DOHH2 (cell line): Measurements from ENCODE around the gene PDE6C.

ENCODE experiments used
- H3F3A ChIP-seq: fragments of 200-600 bp; sonication (generic), shearing (Covaris generic); 2 replicates; pipeline ENCODE4 v1.6.0; 2016; ENCODE audit warnings: antibody characterized with exemption, mild to moderate bottlenecking; ENCODE audit not compliant: control insufficient read depth, insufficient read depth
- H3K27ac ChIP-seq: fragments of 200-600 bp; sonication (generic); 2 replicates; pipeline ENCODE4 v1.5.1; 2014; ENCODE audit warnings: low read depth, mild to moderate bottlenecking, low read length, moderate library complexity
- H3K27me3 ChIP-seq: fragments of 200-600 bp; sonication (generic); 2 replicates; pipeline ENCODE4 v1.6.1; 2014; ENCODE audit warnings: mild to moderate bottlenecking, low read length, mixed read lengths; ENCODE audit not compliant: control insufficient read depth
- H3K36me3 ChIP-seq: fragments of 200-600 bp; sonication (generic); 2 replicates; pipeline ENCODE4 v1.6.1; 2014; ENCODE audit warnings: mild to moderate bottlenecking, low read length, moderate library complexity, mixed read lengths; ENCODE audit not compliant: control insufficient read depth
- H3K4me1 ChIP-seq: fragments of 200-600 bp; sonication (generic); 2 replicates; pipeline ENCODE4 v1.6.1; 2014; ENCODE audit warnings: mild to moderate bottlenecking, low read length, mixed read lengths; ENCODE audit not compliant: control insufficient read depth
- H3K4me2 ChIP-seq: fragments of 200-600 bp; sonication (generic); 2 replicates; pipeline ENCODE4 v1.6.0; 2014; ENCODE audit warnings: mild to moderate bottlenecking, low read length, moderate library complexity
- H3K4me3 ChIP-seq: fragments of 200-600 bp; sonication (generic); 2 replicates; pipeline ENCODE4 v1.5.1; 2014; ENCODE audit warnings: mild to moderate bottlenecking, low read length, mixed read lengths
- H3K79me2 ChIP-seq: fragments of 200-600 bp; sonication (generic); 2 replicates; pipeline ENCODE4 v1.6.1; 2014; ENCODE audit warnings: mild to moderate bottlenecking, low read length, mixed read lengths; ENCODE audit not compliant: control insufficient read depth
- H3K9me2 ChIP-seq: fragments of 200-600 bp; sonication (generic); replicated peaks from 2 replicates; pipeline ENCODE4 v1.6.1; 2014; ENCODE audit warnings: mild to moderate bottlenecking, low read length, mixed read lengths; ENCODE audit not compliant: control insufficient read depth
- H3K9me3 ChIP-seq: fragments of 200-600 bp; sonication (generic); 2 replicates; pipeline ENCODE4 v1.6.1; 2014; ENCODE audit warnings: antibody characterized with exemption, low read length, mixed read lengths; ENCODE audit not compliant: control insufficient read depth, insufficient read depth
- H4K20me1 ChIP-seq: fragments of 200-600 bp; sonication (generic); 2 replicates; pipeline ENCODE4 v1.6.0; 2014; ENCODE audit warnings: low read depth, mild to moderate bottlenecking, antibody characterized with exemption, low read length, moderate library complexity; ENCODE audit not compliant: control insufficient read depth, insufficient read depth
- EZH2phosphoT487 ChIP-seq: fragments of 200-600 bp; sonication (generic); IDR thresholded peaks from 2 replicates; pipeline ENCODE4 v1.6.1; 2017; ENCODE audit warnings: borderline replicate concordance, mild to moderate bottlenecking, antibody characterized with exemption, low read length, moderate library complexity, mixed read lengths
- TF ChIP-seq, protein P1 (sequence below): fragments of 200-600 bp; sonication (generic); IDR thresholded peaks from one replicate; pipeline ENCODE4 v1.5.1; 2014; ENCODE audit warnings: antibody characterized with exemption, mild to moderate bottlenecking, low read depth, low read length; ENCODE audit not compliant: poor library complexity, severe bottlenecking

The PDE6C gene

GRCh38 chr10:93603023-93603422, 9.3 kb upstream of the PDE6C start:
- Histone ChIP-seq H3K9me3 (no peaks in the 10 kb centered on the region), H3F3A (no peaks in the 10 kb centered on the region), H3K36me3 (no peaks in the 10 kb centered on the region), H3K9me2 (no peaks in the 10 kb centered on the region), H3K27ac (no peak overlapping the region), H3K4me3 (no peak overlapping the region), H3K27me3 (no peaks in the 10 kb centered on the region), H3K4me2 (no peak overlapping the region), H3K4me1 (no peaks in the 10 kb centered on the region), H4K20me1 (no peaks in the 10 kb centered on the region), H3K79me2 (no peaks in the 10 kb centered on the region)
- TF ChIP-seq, protein P1, sequence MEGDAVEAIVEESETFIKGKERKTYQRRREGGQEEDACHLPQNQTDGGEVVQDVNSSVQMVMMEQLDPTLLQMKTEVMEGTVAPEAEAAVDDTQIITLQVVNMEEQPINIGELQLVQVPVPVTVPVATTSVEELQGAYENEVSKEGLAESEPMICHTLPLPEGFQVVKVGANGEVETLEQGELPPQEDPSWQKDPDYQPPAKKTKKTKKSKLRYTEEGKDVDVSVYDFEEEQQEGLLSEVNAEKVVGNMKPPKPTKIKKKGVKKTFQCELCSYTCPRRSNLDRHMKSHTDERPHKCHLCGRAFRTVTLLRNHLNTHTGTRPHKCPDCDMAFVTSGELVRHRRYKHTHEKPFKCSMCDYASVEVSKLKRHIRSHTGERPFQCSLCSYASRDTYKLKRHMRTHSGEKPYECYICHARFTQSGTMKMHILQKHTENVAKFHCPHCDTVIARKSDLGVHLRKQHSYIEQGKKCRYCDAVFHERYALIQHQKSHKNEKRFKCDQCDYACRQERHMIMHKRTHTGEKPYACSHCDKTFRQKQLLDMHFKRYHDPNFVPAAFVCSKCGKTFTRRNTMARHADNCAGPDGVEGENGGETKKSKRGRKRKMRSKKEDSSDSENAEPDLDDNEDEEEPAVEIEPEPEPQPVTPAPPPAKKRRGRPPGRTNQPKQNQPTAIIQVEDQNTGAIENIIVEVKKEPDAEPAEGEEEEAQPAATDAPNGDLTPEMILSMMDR: no peak
- no peak for TF ChIP-seq EZH2phosphoT487

DNA sequence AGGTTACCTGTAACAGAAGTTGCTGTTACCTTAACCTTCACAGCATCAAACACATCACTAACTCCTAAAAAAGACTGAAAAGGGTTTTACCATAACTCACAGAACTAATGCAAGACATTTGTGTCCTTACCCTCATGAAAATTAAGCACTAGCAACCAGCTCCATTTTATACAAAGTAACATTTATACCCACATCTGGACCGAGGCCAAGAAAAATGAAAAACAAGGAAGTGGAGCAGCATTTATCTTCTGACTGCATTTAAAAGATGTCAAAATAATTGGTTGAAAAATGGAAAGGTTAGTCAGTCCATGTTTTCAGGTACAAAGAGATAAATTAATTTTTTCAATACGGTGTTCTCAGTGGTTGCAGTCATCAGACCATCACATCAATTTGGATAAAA, 8.2 kb upstream of the PDE6C start:
- Histone ChIP-seq H3K27me3 (no peaks in the 10 kb centered on the region), H4K20me1 (no peaks in the 10 kb centered on the region), H3K4me1 (no peaks in the 10 kb centered on the region), H3K36me3 (no peaks in the 10 kb centered on the region), H3K27ac (no peak overlapping the region), H3K4me2 (no peak overlapping the region), H3K9me2 (no peaks in the 10 kb centered on the region), H3K4me3 (no peak overlapping the region), H3K9me3 (no peaks in the 10 kb centered on the region), H3F3A (no peaks in the 10 kb centered on the region), H3K79me2 (no peaks in the 10 kb centered on the region)
- no peak for TF ChIP-seq EZH2phosphoT487
- TF ChIP-seq, protein P1: no peak

DNA sequence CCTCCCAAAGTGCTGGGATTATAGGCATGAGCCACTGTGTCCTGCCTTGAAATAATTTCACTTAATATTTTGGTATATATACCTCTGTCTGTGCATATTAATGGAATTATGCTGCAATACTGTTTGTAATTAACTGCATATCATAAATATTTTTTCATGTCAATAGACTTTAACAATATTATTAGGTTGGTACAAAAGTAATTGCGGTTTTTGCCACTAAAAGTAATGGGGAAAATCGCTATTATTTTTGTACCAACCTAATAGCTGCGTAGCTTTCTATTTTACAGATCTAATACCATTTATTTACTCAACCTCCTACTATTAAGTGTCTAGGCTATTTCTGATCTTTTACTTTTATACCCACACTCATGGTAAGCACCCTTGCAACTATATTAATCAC, 3.9 kb upstream of the PDE6C start:
- no peak overlapping the region for H3K27ac ChIP-seq
- H3F3A ChIP-seq: no peaks in the 10 kb centered on the region
- H3K27me3 ChIP-seq: no peaks in the 10 kb centered on the region
- H3K4me3 ChIP-seq: no peak overlapping the region
- no peaks in the 10 kb centered on the region for H3K79me2 ChIP-seq
- no peak overlapping the region for H3K4me2 ChIP-seq
- no peaks in the 10 kb centered on the region for H3K9me2 ChIP-seq
- H3K4me1 ChIP-seq: no peaks in the 10 kb centered on the region
- H4K20me1 ChIP-seq: no peaks in the 10 kb centered on the region
- no peak for TF ChIP-seq EZH2phosphoT487
- TF ChIP-seq, protein P1: no peak
- no peaks in the 10 kb centered on the region for H3K36me3 ChIP-seq
- H3K9me3 ChIP-seq: no peaks in the 10 kb centered on the region

GRCh38 chr10:93613126-93613525, 789 bp downstream of the PDE6C start:
- Histone ChIP-seq H3K79me2 (no peaks in the 10 kb centered on the region), H3K36me3 (no peaks in the 10 kb centered on the region), H4K20me1 (no peaks in the 10 kb centered on the region), H3K9me2 (no peaks in the 10 kb centered on the region), H3F3A (no peaks in the 10 kb centered on the region), H3K9me3 (no peaks in the 10 kb centered on the region), H3K4me2 (no peak overlapping the region), H3K4me1 (no peaks in the 10 kb centered on the region), H3K27me3 (no peaks in the 10 kb centered on the region; the same call in 1 of the 2 replicates), H3K4me3 (no peak overlapping the region), H3K27ac (no peak overlapping the region)
- no peak for TF ChIP-seq EZH2phosphoT487
- TF ChIP-seq, protein P1: no peak
